ENCODE data around the gene RFC4.

DNA sequence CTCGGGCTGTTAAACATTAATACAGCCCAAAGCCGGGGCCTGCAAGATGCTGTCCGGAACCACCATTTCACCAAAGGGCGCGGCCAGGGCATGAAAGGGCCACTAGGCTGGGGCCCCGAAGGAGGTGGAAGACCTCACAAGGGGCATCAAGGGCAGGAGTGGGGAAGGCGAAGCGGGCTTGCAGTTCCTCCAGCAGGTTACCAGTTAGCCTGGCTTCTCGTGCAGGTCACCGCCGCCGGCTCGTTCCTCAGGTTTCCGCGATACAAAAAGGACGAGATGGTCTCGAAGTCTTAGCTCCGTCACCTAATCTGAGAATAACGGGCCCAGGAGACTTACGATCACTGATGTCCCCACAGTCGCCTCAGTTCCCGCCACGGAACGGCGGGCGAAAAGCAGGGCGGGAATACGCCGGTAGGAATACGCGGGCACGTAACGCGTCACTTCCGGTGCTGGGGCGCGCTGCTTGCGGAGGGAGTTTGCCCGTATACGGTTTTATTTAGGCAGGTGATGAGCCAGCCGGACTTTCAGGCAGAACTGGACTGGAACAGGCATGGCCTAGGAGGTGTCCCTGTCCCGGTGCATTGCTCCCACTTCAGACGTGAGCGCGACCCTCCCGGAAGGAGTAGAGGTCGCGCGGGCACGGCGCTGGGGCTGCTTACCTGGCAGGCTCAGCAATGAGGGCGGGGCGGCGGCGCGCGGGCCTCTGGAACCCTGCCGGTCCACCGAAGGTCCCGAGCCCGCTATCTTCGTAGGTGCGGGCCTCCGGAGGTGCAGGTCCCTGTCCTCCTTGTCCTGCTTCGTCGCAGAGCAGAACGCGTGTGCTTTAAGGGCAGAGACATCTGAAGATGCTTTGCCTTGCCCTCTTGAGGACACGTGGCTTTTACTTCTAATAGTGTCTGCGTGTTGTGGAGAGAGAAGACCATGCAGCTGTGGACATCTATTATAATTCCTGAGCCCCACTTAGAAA lies at the start of gene RFC4:
- TF ChIP-seq CTCF (conservative IDR thresholded peaks at IDR 0.05; ENCODE audit: low read length) (no peak), EZH2phosphoT487 (IDR thresholded peaks at IDR 0.05; ENCODE audit: borderline replicate concordance, low read depth, low read length) (no peak)

Data from OCI-LY7 (cell line).